ENCODE results near the gene C17orf50. TPM values are rescaled to one million over a fixed set of nuclear protein-coding genes. Genes with fewer than 3 reads are reported as not detected.

The C17orf50 gene
- total RNA-seq, 2 experiments from 2014 or later, result not detected

- Mint-ChIP-seq H3K36me3 (ENCODE audit: low read depth) (no peaks in the 10 kb centered on the region), H3K4me1 (ENCODE audit: low read depth) (peaks cover 22% of the 10 kb centered on the region), H3K9me3 (ENCODE audit: insufficient read depth) (no peaks in the 10 kb centered on the region), H3K27me3 (ENCODE audit: low read depth) (peaks cover 44% of the 10 kb centered on the region), H3K4me3 (no peak overlapping the region), H3K27ac (no peak overlapping the region)
- ChIA-PET CTCF (interaction anchor here (1.4 to 5.7 kb wide), 4 partner anchors 9 to 28 kb away, joined by 4 to 64 read pairs (median 10); partner anchors contain the start of gene TAF15), POLR2A (no interaction called here)
- DNase-seq, result no peak
- ATAC-seq, result no peak
Measured at GRCh38 chr17:35791681-35792350, 31.1 kb downstream of the C17orf50 start.

DNA sequence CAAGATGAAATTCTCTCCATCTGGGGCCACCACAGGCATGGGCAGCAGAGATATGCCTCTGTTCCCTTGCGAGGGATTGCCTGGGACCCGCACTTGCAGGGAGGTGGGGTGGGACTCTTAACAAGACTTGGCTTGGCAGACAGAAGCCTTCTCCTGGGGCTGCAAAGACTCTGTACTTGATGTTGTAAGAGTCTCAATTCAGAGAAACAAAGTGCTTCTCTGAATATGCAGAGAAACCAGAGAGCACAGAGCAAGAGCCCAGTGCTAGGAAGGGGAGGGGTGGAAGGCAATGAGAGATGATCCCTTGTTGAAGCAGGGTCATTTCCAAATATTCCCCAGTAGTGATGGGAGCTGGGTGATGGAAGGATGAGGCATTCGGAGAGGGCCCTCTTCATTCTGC is 32.6 kb downstream of the C17orf50 start:
- DNase-seq (no peak), ATAC-seq (no peak)
- Mint-ChIP-seq H3K4me1 (ENCODE audit: low read depth) (peaks cover 22% of the 10 kb centered on the region), H3K9me3 (ENCODE audit: insufficient read depth) (no peaks in the 10 kb centered on the region), H3K36me3 (ENCODE audit: low read depth) (no peaks in the 10 kb centered on the region), H3K27me3 (ENCODE audit: low read depth) (peaks cover 54% of the 10 kb centered on the region), H3K27ac (no peak overlapping the region), H3K4me3 (no peak overlapping the region)
- ChIA-PET POLR2A (interaction anchor here (1.5 kb wide), 1 partner anchor 15 kb away, joined by 5 read pairs; no protein-coding TSS in a partner anchor), CTCF (interaction anchor here (1.4 to 5.7 kb wide), 4 partner anchors 11 to 29 kb away, joined by 4 to 64 read pairs (median 20); partner anchors contain the start of gene TAF15)

- ChIA-PET POLR2A (interaction anchor here (0.7 to 1.0 kb wide), 2 partner anchors 14 to 26 kb away, joined by 3 to 5 read pairs; partner anchors contain the start of gene TAF15), CTCF (interaction anchor here (1.2 to 5.7 kb wide), 8 partner anchors 10 to 182 kb away, joined by 4 to 64 read pairs (median 7); partner anchors contain the start of gene TAF15)
- H3K27ac Mint-ChIP-seq, result no peak within 1 kb of the TSS
- peaks cover 15% of the 10 kb centered on the region for H3K4me1 Mint-ChIP-seq (ENCODE audit: low read depth)
- H3K27me3 Mint-ChIP-seq (ENCODE audit: low read depth), result peaks cover 53% of the 10 kb centered on the region
- H3K4me3 Mint-ChIP-seq, result peak within 1 kb of the TSS; percentile 75
- peak; percentile 53 for DNase-seq
- no peaks in the 10 kb centered on the region for H3K36me3 Mint-ChIP-seq (ENCODE audit: low read depth)
- H3K9me3 Mint-ChIP-seq (ENCODE audit: insufficient read depth), result no peaks in the 10 kb centered on the region
- peak; percentile 88 for ATAC-seq
Measured at GRCh38 chr17:35795007-35795870, 34.6 kb downstream of the C17orf50 start, which contains the start of gene MMP28. Gene MMP28 (minus strand): TSS chr17:35795641. CDS start chr17:35795377, 264 bp downstream.

DNA sequence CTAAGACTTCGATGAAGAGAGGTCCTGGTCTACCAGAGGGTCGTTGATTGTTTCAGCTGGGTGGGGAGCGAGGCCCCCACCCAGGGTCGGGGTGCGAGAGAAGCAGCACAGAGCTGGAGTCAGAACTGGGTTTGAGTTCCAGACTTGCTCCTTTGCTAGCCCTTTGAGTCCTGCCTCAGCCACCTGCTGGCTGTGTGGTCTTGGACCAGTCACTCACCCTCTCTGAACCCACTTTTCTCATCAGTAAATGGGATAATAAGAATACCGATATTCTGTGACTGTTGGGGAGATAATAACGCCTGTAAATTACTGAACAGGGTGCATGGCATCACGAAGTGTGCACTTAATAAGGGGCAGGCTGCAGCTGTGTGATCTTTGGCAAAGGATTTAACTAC is 35.2 kb downstream of the C17orf50 start:
- peaks cover 53% of the 10 kb centered on the region for H3K27me3 Mint-ChIP-seq (ENCODE audit: low read depth)
- H3K27ac Mint-ChIP-seq, result no peak overlapping the region
- ATAC-seq, result no peak
- peaks cover 21% of the 10 kb centered on the region for H3K4me1 Mint-ChIP-seq (ENCODE audit: low read depth)
- ChIA-PET CTCF (interaction anchor here (1.2 to 5.7 kb wide), 6 partner anchors 9 to 183 kb away, joined by 4 to 64 read pairs (median 7); partner anchors contain the start of gene TAF15), POLR2A (interaction anchor here (1.0 kb wide), 1 partner anchor 13 kb away, joined by 5 read pairs; the partner anchor contains the start of gene TAF15)
- no peak for DNase-seq
- peak overlapping the region; percentile 75 for H3K4me3 Mint-ChIP-seq
- H3K9me3 Mint-ChIP-seq (ENCODE audit: insufficient read depth), result no peaks in the 10 kb centered on the region
- H3K36me3 Mint-ChIP-seq (ENCODE audit: low read depth), result no peaks in the 10 kb centered on the region

- H3K9me3 Mint-ChIP-seq (ENCODE audit: insufficient read depth), result no peaks in the 10 kb centered on the region
- ATAC-seq, result no peak
- ChIA-PET POLR2A (interaction anchor here (0.6 to 1.2 kb wide), 3 partner anchors 8 to 27 kb away, joined by 3 to 8 read pairs (median 4); partner anchors contain the start of gene TAF15), CTCF (interaction anchor here (1.0 to 5.7 kb wide), 6 partner anchors 8 to 33 kb away, joined by 3 to 64 read pairs (median 7); partner anchors contain the start of gene TAF15)
- no peak overlapping the region for H3K27ac Mint-ChIP-seq
- H3K27me3 Mint-ChIP-seq (ENCODE audit: low read depth), result peaks cover 53% of the 10 kb centered on the region
- H3K36me3 Mint-ChIP-seq (ENCODE audit: low read depth), result no peaks in the 10 kb centered on the region
- no peak for DNase-seq
- peaks cover 32% of the 10 kb centered on the region for H3K4me1 Mint-ChIP-seq (ENCODE audit: low read depth)
- no peak overlapping the region for H3K4me3 Mint-ChIP-seq
Measured at GRCh38 chr17:35796942-35797341, 36.3 kb downstream of the C17orf50 start.

- H3K9me3 Mint-ChIP-seq (ENCODE audit: insufficient read depth), result no peaks in the 10 kb centered on the region
- no peak overlapping the region for H3K27ac Mint-ChIP-seq
- ATAC-seq (no peak), DNase-seq (no peak)
- no peak overlapping the region for H3K4me3 Mint-ChIP-seq
- no peaks in the 10 kb centered on the region for H3K36me3 Mint-ChIP-seq (ENCODE audit: low read depth)
- ChIA-PET POLR2A (interaction anchor here (1.2 kb wide), 1 partner anchor 11 kb away, joined by 8 read pairs; the partner anchor contains the start of gene TAF15), CTCF (interaction anchor here (1.0 to 5.7 kb wide), 4 partner anchors 8 to 33 kb away, joined by 3 to 64 read pairs (median 18); partner anchors contain the start of gene TAF15)
- peaks cover 34% of the 10 kb centered on the region for H3K4me1 Mint-ChIP-seq (ENCODE audit: low read depth)
- peaks cover 49% of the 10 kb centered on the region for H3K27me3 Mint-ChIP-seq (ENCODE audit: low read depth)
Measured at GRCh38 chr17:35797370-35797769, 36.7 kb downstream of the C17orf50 start.

DNA sequence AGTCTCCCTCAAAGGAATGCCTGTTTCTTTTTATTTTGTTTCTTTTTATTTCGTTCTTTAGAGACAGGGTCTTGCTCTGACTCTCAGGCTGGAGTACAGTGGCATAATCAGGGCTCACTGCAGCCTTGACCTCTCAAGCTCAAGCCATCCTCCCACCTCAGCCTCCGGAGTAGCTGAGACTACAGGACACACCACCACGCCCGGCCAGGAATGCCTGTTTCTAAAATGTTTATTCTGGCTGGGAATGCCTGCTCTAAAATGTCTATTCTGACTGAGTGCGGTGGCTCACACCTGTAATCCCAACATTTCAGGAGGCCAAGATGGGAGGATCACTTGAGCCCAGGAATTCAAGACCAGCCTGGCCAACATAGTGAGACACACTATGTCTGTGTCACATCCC is 37.2 kb downstream of the C17orf50 start:
- no peaks in the 10 kb centered on the region for H3K9me3 Mint-ChIP-seq (ENCODE audit: insufficient read depth)
- H3K27me3 Mint-ChIP-seq (ENCODE audit: low read depth), result peaks cover 45% of the 10 kb centered on the region
- no peak for ATAC-seq
- CTCF ChIA-PET, result interaction anchor here (4.8 kb wide), 1 partner anchor 34 kb away, joined by 58 read pairs; no protein-coding TSS in a partner anchor
- H3K4me1 Mint-ChIP-seq (ENCODE audit: low read depth), result peaks cover 34% of the 10 kb centered on the region
- H3K36me3 Mint-ChIP-seq (ENCODE audit: low read depth), result no peaks in the 10 kb centered on the region
- POLR2A ChIA-PET, result no interaction called here
- no peak for DNase-seq
- H3K4me3 Mint-ChIP-seq, result no peak overlapping the region
- no peak overlapping the region for H3K27ac Mint-ChIP-seq

DNA sequence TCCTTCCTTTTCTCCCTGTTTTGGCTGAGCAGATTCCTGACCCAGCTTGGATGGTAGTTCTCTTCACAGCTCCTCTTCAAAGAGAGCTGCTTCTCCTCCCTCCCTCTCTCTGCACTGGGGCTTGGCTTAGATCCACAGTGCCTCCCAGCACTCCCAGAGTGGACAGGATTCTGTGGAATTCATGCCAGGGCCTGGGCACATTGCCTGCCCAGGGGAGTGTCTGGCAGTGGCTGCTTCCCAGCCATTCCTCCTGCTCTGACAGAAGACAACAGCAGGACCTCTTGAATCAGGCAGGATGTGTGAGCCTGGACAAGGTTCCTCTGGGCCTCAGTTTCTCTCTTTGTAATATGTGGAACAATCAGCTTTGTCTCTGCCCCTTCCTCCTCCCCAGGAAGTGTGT is 39.3 kb downstream of the C17orf50 start:
- H3K9me3 Mint-ChIP-seq (ENCODE audit: insufficient read depth), result no peaks in the 10 kb centered on the region
- POLR2A ChIA-PET, result interaction anchor here (0.9 kb wide), 1 partner anchor 10 kb away, joined by 6 read pairs; the partner anchor contains the start of gene TAF15
- H3K4me1 Mint-ChIP-seq (ENCODE audit: low read depth), result peaks cover 35% of the 10 kb centered on the region
- H3K36me3 Mint-ChIP-seq (ENCODE audit: low read depth), result no peaks in the 10 kb centered on the region
- ATAC-seq (no peak), DNase-seq (no peak)
- H3K27ac Mint-ChIP-seq, result no peak overlapping the region
- CTCF ChIA-PET, result interaction anchor here (1.4 to 4.8 kb wide), 3 partner anchors 9 to 36 kb away, joined by 5 to 58 read pairs (median 8); partner anchors contain the start of gene TAF15
- H3K27me3 Mint-ChIP-seq (ENCODE audit: low read depth), result peaks cover 30% of the 10 kb centered on the region
- no peak overlapping the region for H3K4me3 Mint-ChIP-seq

- ChIA-PET POLR2A (no interaction called here), CTCF (interaction anchor here (4.8 kb wide), 1 partner anchor 37 kb away, joined by 58 read pairs; no protein-coding TSS in a partner anchor)
- peaks cover 33% of the 10 kb centered on the region for H3K4me1 Mint-ChIP-seq (ENCODE audit: low read depth)
- H3K4me3 Mint-ChIP-seq, result no peak overlapping the region
- H3K27me3 Mint-ChIP-seq (ENCODE audit: low read depth), result peaks cover 19% of the 10 kb centered on the region
- peak overlapping the region; percentile 63 for H3K27ac Mint-ChIP-seq
- ATAC-seq (peak; percentile 26), DNase-seq (peak; percentile 44)
- H3K36me3 Mint-ChIP-seq (ENCODE audit: low read depth), result no peaks in the 10 kb centered on the region
- no peaks in the 10 kb centered on the region for H3K9me3 Mint-ChIP-seq (ENCODE audit: insufficient read depth)
Measured at GRCh38 chr17:35801583-35802224, 41.0 kb downstream of the C17orf50 start.

DNA sequence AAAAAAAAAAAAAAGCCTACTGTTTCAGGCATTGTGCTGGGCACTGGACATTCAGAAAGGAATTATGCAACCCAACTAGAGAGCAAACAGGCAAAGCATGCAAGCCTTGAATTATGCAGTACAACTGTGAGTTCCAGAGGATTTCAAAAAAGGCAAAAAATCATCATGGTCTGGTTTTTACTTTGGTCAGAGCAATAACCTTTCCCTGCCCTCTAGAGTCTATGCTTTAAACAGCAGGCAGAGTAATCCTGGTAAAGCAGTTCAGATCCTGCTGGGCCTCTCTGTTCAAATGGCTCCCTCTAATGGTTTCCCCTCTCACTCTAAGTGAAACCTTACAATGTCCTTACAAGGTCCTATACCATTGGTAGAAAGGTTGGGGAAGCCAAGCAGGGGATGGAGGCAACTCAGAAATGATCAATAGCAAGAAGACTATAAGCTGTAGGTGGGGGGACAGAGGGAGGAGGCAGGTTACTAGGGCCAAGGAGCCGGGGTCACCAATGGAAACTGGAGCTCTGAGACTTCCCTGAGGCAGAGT is 44.0 kb downstream of the C17orf50 start:
- ChIA-PET CTCF (interaction anchor here (0.6 to 10.8 kb wide), 24 partner anchors 9 to 709 kb away, joined by 3 to 415 read pairs (median 4); partner anchors contain the start of genes C17orf50 and MMP28), POLR2A (interaction anchor here (0.6 to 1.2 kb wide), 2 partner anchors 8 to 19 kb away, joined by 3 to 4 read pairs; no protein-coding TSS in a partner anchor)
- H3K27ac Mint-ChIP-seq, result no peak overlapping the region
- H3K4me3 Mint-ChIP-seq, result no peak overlapping the region
- ATAC-seq (peak; percentile 50), DNase-seq (peak; percentile 69)
- no peaks in the 10 kb centered on the region for H3K9me3 Mint-ChIP-seq (ENCODE audit: insufficient read depth)
- peaks cover 54% of the 10 kb centered on the region for H3K4me1 Mint-ChIP-seq (ENCODE audit: low read depth)
- no peaks in the 10 kb centered on the region for H3K27me3 Mint-ChIP-seq (ENCODE audit: low read depth)
- no peaks in the 10 kb centered on the region for H3K36me3 Mint-ChIP-seq (ENCODE audit: low read depth)
